HFFc6 (cell line): ENCODE results near the gene MB. TPM values are rescaled to one million over a fixed set of nuclear protein-coding genes. Genes with fewer than 3 reads are reported as not detected.

Experiments
- DNase-seq: peaks from one replicate; pipeline ENCODE4 v3.0.0-alpha.2; 2018
- H3K27ac Mint-ChIP-seq: 2 replicates; pipeline ENCODE4 v1.8.0; 2020; ENCODE audit warnings: mild to moderate bottlenecking, mixed read lengths
- H3K27me3 Mint-ChIP-seq: 2 replicates; pipeline ENCODE4 v1.8.0; 2021; ENCODE audit warnings: mild to moderate bottlenecking, moderate library complexity, mixed read lengths; ENCODE audit not compliant: insufficient read depth
- H3K36me3 Mint-ChIP-seq: 2 replicates; pipeline ENCODE4 v1.8.0; 2021; ENCODE audit warnings: low read depth, mixed read lengths
- H3K4me1 Mint-ChIP-seq: 2 replicates; pipeline ENCODE4 v1.8.0; 2020; ENCODE audit warnings: low read depth, mixed read lengths
- H3K4me3 Mint-ChIP-seq: 2 replicates; pipeline ENCODE4 v1.8.0; 2020; ENCODE audit warnings: mild to moderate bottlenecking, moderate library complexity, mixed read lengths
- H3K9me3 Mint-ChIP-seq: 2 replicates; pipeline ENCODE4 v1.8.0; 2020; ENCODE audit warnings: mild to moderate bottlenecking, mixed read lengths
- CTCF ChIP-seq: fragments of 200-600 bp; sonication (generic); IDR thresholded peaks from 2 replicates; pipeline ENCODE4 v1.5.0; 2021; ENCODE audit warnings: antibody characterized with exemption, mild to moderate bottlenecking
- total RNA-seq, 6 experiments: library from RNA; stranded (reverse); fragmentation: NEBNext Ultra II Directional; extraction: Animal tissue kit (Norgen Biotek cat#: 25700); gene quantifications; 2 replicates in 1 of 6; 3 replicates in 5 of 6; pipeline ENCODE4 v1.2.3, GENCODE V29; 2021

MB gene
- total RNA-seq, 6 experiments from 2014 or later = not detected

DNA sequence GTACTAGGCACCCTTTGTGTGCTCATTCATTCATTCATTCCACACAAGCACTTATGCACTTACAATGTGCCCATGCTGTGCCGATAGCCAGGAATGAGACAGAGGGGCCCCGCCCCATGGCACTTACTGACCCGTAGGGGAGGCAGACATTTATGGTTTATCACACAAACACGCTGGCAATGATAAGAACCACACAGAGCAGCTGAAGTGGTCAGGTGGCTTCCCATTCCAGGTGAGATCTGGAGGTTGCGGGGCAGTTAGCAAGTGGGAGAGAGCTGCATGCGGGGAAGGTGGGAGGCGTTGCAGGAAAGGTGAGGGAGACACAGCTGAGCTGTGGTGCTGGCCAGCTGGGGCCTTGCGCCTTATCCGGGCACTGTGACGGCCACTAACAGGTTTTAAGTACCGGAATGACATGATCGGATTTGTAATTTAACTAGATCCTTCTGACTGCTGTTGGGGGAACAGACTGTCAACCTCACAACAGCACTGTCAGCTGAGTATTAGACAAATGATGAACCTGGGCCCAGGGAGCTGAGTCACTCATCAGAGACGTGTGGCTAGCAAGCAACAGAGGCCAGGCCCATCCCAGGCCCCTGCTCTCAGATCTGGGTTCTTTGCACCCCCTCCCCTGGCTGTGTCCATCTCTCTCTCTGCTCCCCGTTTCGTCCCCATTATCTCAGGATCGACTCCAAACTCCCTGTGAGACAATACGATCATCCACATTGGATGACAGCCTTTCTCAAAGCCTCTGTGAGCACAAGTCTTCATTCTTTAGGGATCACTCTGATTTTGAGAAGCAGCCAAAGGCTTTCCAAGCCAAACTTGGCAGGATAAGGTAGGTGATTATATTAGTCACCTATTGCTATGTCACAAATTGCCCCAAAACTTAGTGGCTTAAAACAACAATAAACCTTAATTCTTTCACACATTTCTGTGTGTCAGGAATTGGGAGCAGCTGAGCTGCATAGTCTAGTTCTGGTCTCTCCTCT, 48.1 kb downstream of the MB start:
- peak; percentile 77 for DNase-seq
- H3K27ac Mint-ChIP-seq = peak overlapping the region; percentile 54

GRCh38 chr22:35567351-35568141, 49.6 kb downstream of the MB start:
- H3K4me3 Mint-ChIP-seq = no peak overlapping the region
- H3K27me3 Mint-ChIP-seq = peaks cover 10% of the 10 kb centered on the region
- no peak for TF ChIP-seq CTCF
- H3K9me3 Mint-ChIP-seq = no peaks in the 10 kb centered on the region
- peaks cover 37% of the 10 kb centered on the region for H3K4me1 Mint-ChIP-seq
- DNase-seq = no peak
- no peaks in the 10 kb centered on the region for H3K36me3 Mint-ChIP-seq
- no peak overlapping the region for H3K27ac Mint-ChIP-seq

More for the DNA sequence above, 48.1 kb downstream of the MB start:
- peaks cover 14% of the 10 kb centered on the region for H3K27me3 Mint-ChIP-seq
- H3K4me1 Mint-ChIP-seq = peaks cover 28% of the 10 kb centered on the region
- no peak for TF ChIP-seq CTCF
- peak overlapping the region; percentile 3 for H3K4me3 Mint-ChIP-seq
- no peaks in the 10 kb centered on the region for H3K9me3 Mint-ChIP-seq
- no peaks in the 10 kb centered on the region for H3K36me3 Mint-ChIP-seq

DNA sequence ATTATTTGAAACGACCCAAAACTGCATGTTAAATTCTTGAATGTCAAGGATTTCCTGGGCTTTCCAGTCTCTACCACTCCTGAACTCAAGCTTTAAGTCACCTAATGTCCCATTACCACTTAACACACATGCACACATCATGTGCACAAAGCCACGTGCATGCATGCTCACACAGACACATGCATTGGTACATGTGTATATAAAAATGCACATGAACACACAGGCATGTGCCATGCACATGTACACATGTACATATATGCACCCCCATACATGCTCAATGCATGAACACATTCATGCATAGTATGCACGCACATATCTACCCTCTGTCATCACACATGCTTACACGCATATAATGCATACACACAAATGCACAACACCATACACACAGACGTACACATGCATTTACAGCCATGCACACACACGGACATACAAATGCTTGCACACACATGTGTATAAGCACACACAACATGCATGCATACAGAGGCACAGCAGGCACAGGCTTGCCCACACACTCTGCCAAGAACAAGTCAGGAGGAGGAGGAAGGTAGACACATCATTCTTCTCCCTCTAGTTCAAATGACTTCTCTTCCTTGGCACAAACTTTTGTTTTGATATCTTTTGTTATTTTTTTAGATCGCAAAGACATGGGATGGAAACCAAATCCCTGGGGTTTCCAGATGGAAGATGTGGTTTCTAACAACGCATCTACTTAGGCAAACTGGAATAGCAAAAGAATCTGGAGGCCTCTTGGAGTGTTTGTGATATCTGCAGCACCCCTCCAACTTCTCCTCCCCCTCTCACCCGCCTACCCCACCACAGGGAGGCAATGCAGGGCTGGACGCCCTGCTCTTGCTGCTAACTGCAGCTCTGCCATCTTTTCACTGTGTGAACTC, 51.9 kb downstream of the MB start:
- H3K27ac Mint-ChIP-seq = no peak overlapping the region
- no peak overlapping the region for H3K4me3 Mint-ChIP-seq

GRCh38 chr22:35563211-35563610, 53.9 kb downstream of the MB start:
- Mint-ChIP-seq H3K27ac (no peak overlapping the region), H3K36me3 (no peaks in the 10 kb centered on the region), H3K4me1 (peaks cover 40% of the 10 kb centered on the region), H3K27me3 (peaks cover 10% of the 10 kb centered on the region), H3K9me3 (no peaks in the 10 kb centered on the region), H3K4me3 (no peak overlapping the region)
- no peak for DNase-seq
- TF ChIP-seq CTCF = no peak

More for the DNA sequence above, 51.9 kb downstream of the MB start:
- peaks cover 11% of the 10 kb centered on the region for H3K27me3 Mint-ChIP-seq
- no peaks in the 10 kb centered on the region for H3K36me3 Mint-ChIP-seq
- no peak for DNase-seq
- H3K9me3 Mint-ChIP-seq = no peaks in the 10 kb centered on the region
- no peak for TF ChIP-seq CTCF
- H3K4me1 Mint-ChIP-seq = peaks cover 57% of the 10 kb centered on the region
